Measurements from ENCODE around the gene SERPINA10. TPM values are rescaled to one million over a fixed set of nuclear protein-coding genes. Genes with fewer than 3 reads are reported as not detected.

Gene SERPINA10
- total and polyA plus RNA-seq, 2 donors from 2014 or later = not detected

DNA sequence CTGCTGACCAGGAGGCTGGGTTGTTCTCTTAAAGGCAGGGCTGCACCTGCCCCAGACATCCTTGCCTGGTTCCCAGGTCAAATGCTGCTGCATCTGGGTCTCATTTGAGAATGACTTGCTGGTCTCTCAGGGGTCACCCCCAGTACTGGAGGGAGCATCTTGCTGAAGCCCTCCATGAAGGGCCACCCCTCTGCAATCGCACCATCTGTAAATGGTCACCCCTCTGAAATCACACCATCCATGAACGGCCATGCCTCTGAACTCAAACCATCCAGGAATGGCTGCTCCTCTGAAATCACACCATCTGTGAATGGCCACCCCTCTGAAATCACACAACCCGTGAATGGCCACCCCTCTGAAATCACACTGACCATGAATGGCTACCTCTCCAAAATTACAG, 37.4 kb upstream of the SERPINA10 start:
- FAIRE-seq = no peak
- intact Hi-C loops (cut with DNase I) = no loop called here
- Histone ChIP-seq H3K9ac (ENCODE audit: low read length in 3 of 3) (no peak overlapping the region), H3K27me3 (ENCODE audit: control insufficient read depth, insufficient read depth, low read length) (no peaks in the 10 kb centered on the region), H3K36me3 (ENCODE audit: control insufficient read depth in 2 of 3, insufficient read depth in 3 of 3, low read length in 3 of 3) (no peaks in the 10 kb centered on the region), H3K4me3 (ENCODE audit: low read length in 3 of 3) (no peak overlapping the region), H3K9me3 (ENCODE audit: control insufficient read depth in 2 of 3, insufficient read depth in 1 of 3, low read length in 3 of 3) (no peaks in the 10 kb centered on the region), H3K4me1 (ENCODE audit: control insufficient read depth in 2 of 3, insufficient read depth in 2 of 3, low read depth in 1 of 3, low read length in 3 of 3) (no peaks in the 10 kb centered on the region), H3K27ac (ENCODE audit: low read depth in 2 of 2, low read length in 2 of 2) (no peak overlapping the region)
- TF ChIP-seq, protein P1, sequence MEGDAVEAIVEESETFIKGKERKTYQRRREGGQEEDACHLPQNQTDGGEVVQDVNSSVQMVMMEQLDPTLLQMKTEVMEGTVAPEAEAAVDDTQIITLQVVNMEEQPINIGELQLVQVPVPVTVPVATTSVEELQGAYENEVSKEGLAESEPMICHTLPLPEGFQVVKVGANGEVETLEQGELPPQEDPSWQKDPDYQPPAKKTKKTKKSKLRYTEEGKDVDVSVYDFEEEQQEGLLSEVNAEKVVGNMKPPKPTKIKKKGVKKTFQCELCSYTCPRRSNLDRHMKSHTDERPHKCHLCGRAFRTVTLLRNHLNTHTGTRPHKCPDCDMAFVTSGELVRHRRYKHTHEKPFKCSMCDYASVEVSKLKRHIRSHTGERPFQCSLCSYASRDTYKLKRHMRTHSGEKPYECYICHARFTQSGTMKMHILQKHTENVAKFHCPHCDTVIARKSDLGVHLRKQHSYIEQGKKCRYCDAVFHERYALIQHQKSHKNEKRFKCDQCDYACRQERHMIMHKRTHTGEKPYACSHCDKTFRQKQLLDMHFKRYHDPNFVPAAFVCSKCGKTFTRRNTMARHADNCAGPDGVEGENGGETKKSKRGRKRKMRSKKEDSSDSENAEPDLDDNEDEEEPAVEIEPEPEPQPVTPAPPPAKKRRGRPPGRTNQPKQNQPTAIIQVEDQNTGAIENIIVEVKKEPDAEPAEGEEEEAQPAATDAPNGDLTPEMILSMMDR (IDR thresholded peaks at IDR 0.05; ENCODE audit: borderline replicate concordance, extremely low read depth, insufficient read depth) = no peak
- DNase-seq = no peak

DNA sequence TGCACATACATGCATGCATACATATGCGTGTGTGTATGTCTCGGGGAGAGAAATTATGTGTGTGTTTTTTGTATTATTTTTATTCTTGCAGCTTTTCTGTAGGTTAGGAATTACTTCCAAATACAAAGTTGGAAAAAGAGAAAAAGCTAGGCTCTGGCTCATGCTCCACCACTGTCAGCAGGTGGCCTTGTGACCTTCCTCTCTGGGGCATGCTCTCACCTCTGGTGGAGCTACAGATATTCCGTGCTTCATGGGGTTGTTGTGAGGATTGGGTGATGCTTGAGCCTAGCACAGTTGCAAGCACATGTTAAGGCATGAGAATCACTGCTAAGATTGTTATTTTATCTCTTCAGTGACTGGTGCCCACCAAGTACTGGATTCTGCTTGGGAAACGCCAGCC, 36.8 kb upstream of the SERPINA10 start:
- Histone ChIP-seq H3K27ac (ENCODE audit: low read depth in 2 of 2, low read length in 2 of 2) (no peak overlapping the region), H3K4me1 (ENCODE audit: control insufficient read depth in 2 of 3, insufficient read depth in 2 of 3, low read depth in 1 of 3, low read length in 3 of 3) (no peaks in the 10 kb centered on the region), H3K9ac (ENCODE audit: low read length in 3 of 3) (no peak overlapping the region), H3K27me3 (ENCODE audit: control insufficient read depth, insufficient read depth, low read length) (no peaks in the 10 kb centered on the region), H3K36me3 (ENCODE audit: control insufficient read depth in 2 of 3, insufficient read depth in 3 of 3, low read length in 3 of 3) (no peaks in the 10 kb centered on the region), H3K9me3 (ENCODE audit: control insufficient read depth in 2 of 3, insufficient read depth in 1 of 3, low read length in 3 of 3) (no peaks in the 10 kb centered on the region), H3K4me3 (ENCODE audit: low read length in 3 of 3) (no peak overlapping the region)
- FAIRE-seq (no peak), DNase-seq (no peak)
- intact Hi-C loops (cut with DNase I) = no loop called here
- TF ChIP-seq, protein P1 (IDR thresholded peaks at IDR 0.05; ENCODE audit: borderline replicate concordance, extremely low read depth, insufficient read depth) = no peak

DNA sequence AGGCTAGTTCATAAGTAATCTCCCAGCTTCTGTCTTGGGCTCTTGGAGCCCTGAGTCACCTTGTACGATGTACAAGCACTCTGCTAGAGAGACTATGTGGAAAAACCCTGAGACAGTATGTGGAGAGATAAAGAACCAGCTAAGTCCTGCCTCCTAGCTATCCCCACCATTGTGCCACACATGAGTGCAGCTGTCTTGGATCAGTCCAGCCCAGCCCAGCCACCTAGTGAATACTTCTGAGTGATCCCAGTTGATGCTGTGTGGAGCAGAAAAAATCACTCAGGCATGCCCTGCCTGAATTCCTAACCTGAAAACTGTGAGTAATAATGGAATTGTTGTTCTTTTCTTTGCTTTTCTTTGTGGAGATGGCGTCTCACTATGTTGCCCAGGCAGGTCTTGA, 35.1 kb upstream of the SERPINA10 start:
- no peak overlapping the region for H3K4me3 ChIP-seq (ENCODE audit: low read length in 3 of 3)
- FAIRE-seq (no peak), DNase-seq (no peak)
- no peak overlapping the region for H3K9ac ChIP-seq (ENCODE audit: low read length in 3 of 3)
- no peaks in the 10 kb centered on the region for H3K9me3 ChIP-seq (ENCODE audit: control insufficient read depth in 2 of 3, insufficient read depth in 1 of 3, low read length in 3 of 3)
- intact Hi-C loops (cut with DNase I) = no loop called here
- H3K4me1 ChIP-seq (ENCODE audit: control insufficient read depth in 2 of 3, insufficient read depth in 2 of 3, low read depth in 1 of 3, low read length in 3 of 3) = peaks cover 0 to 5% (median 0%) of the 10 kb centered on the region in 3 donors
- no peaks in the 10 kb centered on the region for H3K36me3 ChIP-seq (ENCODE audit: control insufficient read depth in 2 of 3, insufficient read depth in 3 of 3, low read length in 3 of 3)
- no peaks in the 10 kb centered on the region for H3K27me3 ChIP-seq (ENCODE audit: control insufficient read depth, insufficient read depth, low read length)
- H3K27ac ChIP-seq (ENCODE audit: low read depth in 2 of 2, low read length in 2 of 2) = no peak overlapping the region
- TF ChIP-seq, protein P1 (IDR thresholded peaks at IDR 0.05; ENCODE audit: borderline replicate concordance, extremely low read depth, insufficient read depth) = no peak

All from kidney (tissue), 14 donors.